Right lobe of liver (tissue), 6 donors: ENCODE measurements around the gene AFDN. TPM values are rescaled to one million over a fixed set of nuclear protein-coding genes. Genes with fewer than 3 reads are reported as not detected.

ENCODE experiments used
- ATAC-seq, 4 donors: fragments of 200-7000 bp; cut with Tn5 transposase; one replicate each; pipeline ENCODE4 v1.9.1; 2020; ENCODE audit warnings: mild to moderate bottlenecking in 4 of 4, moderate library complexity in 4 of 4
- DNase-seq, 3 donors: peaks; one replicate each; pipeline ENCODE4 v3.0.0-alpha.2; 2020
- H3K27ac ChIP-seq, 3 donors: fragments of 200-600 bp; one replicate each; pipeline ENCODE4 v1.8.0; 2022
- H3K27me3 ChIP-seq, 2 donors: fragments of 200-600 bp; one replicate each; pipeline ENCODE4 v1.8.0; 2022
- H3K36me3 ChIP-seq, 4 donors: fragments of 200-600 bp; sonication (generic) in 1 of 4; one replicate each; pipeline versions ENCODE4 v1.5.1 to v1.8.0; 2017 to 2022; ENCODE audit warnings: control low read depth in 1 of 4
- H3K4me1 ChIP-seq, 4 donors: fragments of 200-600 bp; sonication (generic) in 1 of 4; one replicate each; pipeline versions ENCODE4 v1.5.1 to v1.8.0; 2017 to 2022; ENCODE audit warnings: control low read depth in 1 of 4
- H3K4me3 ChIP-seq, 3 donors: fragments of 200-600 bp; one replicate each; pipeline ENCODE4 v1.8.0; 2022
- H3K9me3 ChIP-seq, 4 donors: fragments of 200-600 bp; sonication (generic) in 1 of 4; one replicate each; pipeline versions ENCODE4 v1.5.1 to v1.8.0; 2017 to 2022; ENCODE audit warnings: control low read depth in 1 of 4
- POLR2A ChIP-seq: fragments of 450-650 bp; IDR thresholded peaks from one replicate; pipeline ENCODE4 v1.6.1; 2017; ENCODE audit warnings: antibody characterized with exemption, mild to moderate bottlenecking
- WGBS: methylation state at CpG from one replicate; pipeline ENCODE4 v1.1.6; 2018; ENCODE audit warnings: low coverage, low lambda C conversion rate; ENCODE audit not compliant: insufficient coverage; ENCODE audit errors: missing lambda C conversion rate; 5-methylcytosine and 5-hydroxymethylcytosine counted together
- intact Hi-C, 2 donors: fragments of 100-400 bp; cut with DNase I; formaldehyde crosslinking; loops; one replicate each; pipeline versions ENCODE4 v1.11.2 to v1.14.1; 2022
- total RNA-seq, 6 experiments: library from RNA; depleted of rRNA in 2 of 6; stranded (reverse); fragments of >200 nt in 2 of 6; fragmentation: NEBNext Ultra II Directional in 3 of 6; extraction: Animal tissue kit (Norgen Biotek cat#: 25700) in 3 of 6; gene quantifications; one replicate each; pipeline versions ENCODE4 v1.1.0 to v1.2.4, GENCODE V29; 2016 to 2023
- TF ChIP-seq, protein P1 (sequence below), 4 donors: fragments of 200-600 bp in 3 of 4; fragments of 450-650 bp in 1 of 4; IDR thresholded peaks; one replicate each; pipeline versions ENCODE4 v1.5.1 to v1.8.0; 2016 to 2022; ENCODE audit warnings: antibody characterized with exemption in 4 of 4, mild to moderate bottlenecking in 2 of 4
- donor health status: DM: no; HTN: yes; CAD: no.
- donor health status: DM: no; HTN: no; CAD: no.
- donor health status: DM: no; HTN: no; CAD: no.
- donor health status: DM: no; HTN: yes; CAD: no.
- donor health status: DM: no; HTN: yes; CAD: no.

AFDN gene
- total RNA-seq, 6 experiments from 2014 or later, result 77.0 to 106 (median 85.5) TPM

DNA sequence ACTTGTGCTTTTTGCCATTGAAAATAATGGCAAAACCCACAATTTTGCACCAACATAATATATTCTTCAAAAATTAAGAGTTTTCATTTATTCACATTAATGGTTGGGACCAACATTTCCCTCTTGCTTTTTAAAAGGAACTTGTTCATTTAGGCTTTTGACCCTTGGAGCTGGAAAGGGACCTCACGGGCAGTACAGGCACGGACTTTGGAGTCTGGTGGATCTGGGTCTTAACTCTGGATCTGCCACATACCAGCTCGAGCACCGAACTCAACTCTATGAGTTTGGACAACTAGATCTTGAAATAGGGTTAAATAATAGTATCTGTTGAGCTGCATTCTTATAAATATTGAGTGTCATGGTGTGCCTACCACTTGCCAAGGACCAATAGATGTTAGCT lies 37.2 kb downstream of the AFDN start:
- TF ChIP-seq, protein P1, sequence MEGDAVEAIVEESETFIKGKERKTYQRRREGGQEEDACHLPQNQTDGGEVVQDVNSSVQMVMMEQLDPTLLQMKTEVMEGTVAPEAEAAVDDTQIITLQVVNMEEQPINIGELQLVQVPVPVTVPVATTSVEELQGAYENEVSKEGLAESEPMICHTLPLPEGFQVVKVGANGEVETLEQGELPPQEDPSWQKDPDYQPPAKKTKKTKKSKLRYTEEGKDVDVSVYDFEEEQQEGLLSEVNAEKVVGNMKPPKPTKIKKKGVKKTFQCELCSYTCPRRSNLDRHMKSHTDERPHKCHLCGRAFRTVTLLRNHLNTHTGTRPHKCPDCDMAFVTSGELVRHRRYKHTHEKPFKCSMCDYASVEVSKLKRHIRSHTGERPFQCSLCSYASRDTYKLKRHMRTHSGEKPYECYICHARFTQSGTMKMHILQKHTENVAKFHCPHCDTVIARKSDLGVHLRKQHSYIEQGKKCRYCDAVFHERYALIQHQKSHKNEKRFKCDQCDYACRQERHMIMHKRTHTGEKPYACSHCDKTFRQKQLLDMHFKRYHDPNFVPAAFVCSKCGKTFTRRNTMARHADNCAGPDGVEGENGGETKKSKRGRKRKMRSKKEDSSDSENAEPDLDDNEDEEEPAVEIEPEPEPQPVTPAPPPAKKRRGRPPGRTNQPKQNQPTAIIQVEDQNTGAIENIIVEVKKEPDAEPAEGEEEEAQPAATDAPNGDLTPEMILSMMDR (IDR thresholded peaks at IDR 0.05), result no peak
- no peak for TF ChIP-seq POLR2A
- H3K27me3 ChIP-seq, result no peaks in the 10 kb centered on the region
- H3K4me1 ChIP-seq, result peaks cover 0 to 31% (median 13%) of the 10 kb centered on the region in 4 donors
- no peak overlapping the region for H3K4me3 ChIP-seq
- ATAC-seq (peak; percentile 62 to 85 (median 76)), DNase-seq (peak in 2 of 3 donors; percentile 57 to 58)
- H3K36me3 ChIP-seq, result peaks cover 0 to 13% (median 0%) of the 10 kb centered on the region in 4 donors
- H3K9me3 ChIP-seq, result no peaks in the 10 kb centered on the region
- intact Hi-C loops, result no loop called here
- 10% methylated on average over 4 of the region's 4 CpGs for WGBS
- H3K27ac ChIP-seq, result no peak overlapping the region

DNA sequence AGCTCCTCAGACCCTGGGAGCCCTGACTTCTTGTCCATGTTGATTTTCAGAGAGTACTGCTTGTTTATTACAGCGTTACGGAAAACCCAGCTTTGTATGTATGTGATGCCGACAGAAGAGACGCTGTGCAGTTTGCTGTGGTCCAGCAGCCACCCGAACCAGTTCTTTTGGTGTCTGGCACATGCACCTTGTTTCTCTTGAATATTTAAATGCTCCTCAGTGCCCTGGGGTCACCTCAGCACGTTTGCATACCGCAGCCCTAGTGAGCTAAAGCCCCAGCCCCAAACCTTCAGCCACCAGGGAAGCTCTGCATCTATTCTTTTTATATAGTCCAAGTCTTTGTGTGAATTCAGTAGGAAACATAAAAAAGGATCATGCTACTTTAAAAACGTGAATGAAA lies 39.9 kb downstream of the AFDN start:
- intact Hi-C loops, result no loop called here
- DNase-seq (no peak), ATAC-seq (no peak)

DNA sequence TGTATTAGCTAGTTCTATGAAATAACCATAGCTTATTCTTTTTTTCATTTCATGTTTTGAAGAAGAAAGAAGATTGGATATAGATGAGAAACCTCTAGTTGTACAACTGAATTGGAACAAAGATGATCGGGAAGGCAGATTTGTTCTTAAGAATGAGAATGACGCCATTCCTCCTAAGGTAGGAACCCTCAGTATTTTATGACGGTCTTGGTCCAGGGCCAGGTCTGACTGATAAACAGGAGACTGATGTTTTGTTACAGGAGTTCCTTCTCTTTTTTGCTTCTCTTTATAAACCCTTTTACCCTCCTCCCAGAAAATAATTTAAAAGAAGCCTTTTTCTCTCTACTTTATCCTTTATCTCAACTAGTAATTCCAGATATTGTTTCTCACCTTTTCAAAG lies 43.6 kb downstream of the AFDN start:
- no peak overlapping the region for H3K4me3 ChIP-seq
- no peak overlapping the region for H3K27ac ChIP-seq
- peaks cover 0 to 35% (median 8%) of the 10 kb centered on the region in 4 donors for H3K36me3 ChIP-seq
- H3K27me3 ChIP-seq, result no peaks in the 10 kb centered on the region
- WGBS, result 89% methylated on average over 3 of the region's 3 CpGs
- DNase-seq, result no peak
- H3K4me1 ChIP-seq, result no peaks in the 10 kb centered on the region
- TF ChIP-seq, protein P1 (IDR thresholded peaks at IDR 0.05), result no peak
- no peak for TF ChIP-seq POLR2A
- intact Hi-C loops, result no loop called here
- no peaks in the 10 kb centered on the region for H3K9me3 ChIP-seq
- no peak for ATAC-seq

More for the DNA sequence above, 39.9 kb downstream of the AFDN start:
- TF ChIP-seq, protein P1 (IDR thresholded peaks at IDR 0.05), result no peak
- no peak for TF ChIP-seq POLR2A
- Histone ChIP-seq H3K36me3 (peaks cover 0 to 20% (median 3%) of the 10 kb centered on the region in 4 donors), H3K4me1 (peaks cover 0 to 11% (median 4%) of the 10 kb centered on the region in 4 donors), H3K4me3 (no peak overlapping the region), H3K27ac (no peak overlapping the region), H3K27me3 (no peaks in the 10 kb centered on the region), H3K9me3 (no peaks in the 10 kb centered on the region)
- WGBS, result 78% methylated on average over 8 of the region's 8 CpGs

DNA sequence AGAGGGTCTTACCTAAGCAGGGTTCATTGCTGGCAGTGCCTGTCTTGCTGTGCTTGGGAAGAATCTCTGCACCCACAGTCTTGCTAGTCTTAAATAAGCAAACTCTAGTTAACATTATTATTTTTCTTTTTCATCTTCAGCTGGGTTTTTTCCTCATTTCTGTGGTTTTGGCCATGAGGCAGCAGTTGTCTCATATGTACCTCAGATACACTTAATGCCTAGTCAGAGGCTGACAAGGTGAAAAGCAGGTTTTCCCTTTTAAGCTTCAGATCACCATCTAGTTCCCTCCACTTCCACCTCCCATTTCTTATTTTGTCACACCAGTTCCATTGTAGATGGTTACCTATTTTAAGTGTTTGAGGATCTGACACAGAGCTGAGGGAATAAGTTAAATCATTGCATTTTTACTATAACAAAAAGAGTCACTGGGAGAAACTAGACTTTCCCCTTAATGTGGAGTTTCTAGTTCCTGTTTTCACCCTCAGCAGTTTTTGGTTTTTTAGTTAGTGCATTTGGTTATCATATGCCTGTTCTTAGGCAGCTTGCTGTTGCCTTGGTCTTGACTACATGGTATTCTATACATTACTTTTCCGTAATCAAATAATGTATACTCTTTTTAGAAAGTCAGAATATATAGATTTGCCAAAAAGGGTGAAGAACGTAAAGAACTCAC lies 46.0 kb downstream of the AFDN start:
- intact Hi-C loops, result no loop called here
- H3K27ac ChIP-seq, result no peak overlapping the region
- DNase-seq (no peak), ATAC-seq (no peak)
- H3K9me3 ChIP-seq, result no peaks in the 10 kb centered on the region
- TF ChIP-seq POLR2A, result no peak
- TF ChIP-seq, protein P1 (IDR thresholded peaks at IDR 0.05), result no peak
- 93% methylated on average over 2 of the region's 2 CpGs for WGBS
- H3K27me3 ChIP-seq, result no peaks in the 10 kb centered on the region
- H3K4me3 ChIP-seq, result no peak overlapping the region
- peaks cover 0 to 41% (median 18%) of the 10 kb centered on the region in 4 donors for H3K36me3 ChIP-seq
- H3K4me1 ChIP-seq, result no peaks in the 10 kb centered on the region
